HEK293 (cell line): ENCODE measurements around the gene MYO3A.
"Not testable (repeated sequence)": the region's sequence is repeated elsewhere in the genome, so short reads cannot be mapped to it uniquely, and the experiment has no call there.

Experiments
- AEBP2 ChIP-seq: fragments of 450-650 bp; formaldehyde crosslinking; IDR thresholded peaks from 2 replicates; pipeline ENCODE4 v1.5.1; 2016; ENCODE audit warnings: missing biosample characterization, missing genetic modification characterization, borderline replicate concordance
- CTCF ChIP-seq: fragments of 450-650 bp; formaldehyde crosslinking; IDR thresholded peaks from 2 replicates; pipeline ENCODE4 v1.5.1; 2016; ENCODE audit warnings: missing biosample characterization, missing genetic modification characterization
- PRDM6 ChIP-seq: fragments of 450-650 bp; formaldehyde crosslinking; IDR thresholded peaks from 2 replicates; pipeline ENCODE4 v1.5.1; 2017; ENCODE audit warnings: missing biosample characterization, missing genetic modification characterization
- SP2 ChIP-seq: fragments of 450-650 bp; formaldehyde crosslinking; IDR thresholded peaks from 2 replicates; pipeline ENCODE4 v1.5.1; 2016; ENCODE audit warnings: missing biosample characterization, missing genetic modification characterization
- ZBTB21 ChIP-seq: fragments of 450-650 bp; formaldehyde crosslinking; IDR thresholded peaks from 2 replicates; pipeline ENCODE4 v1.5.1; 2017; ENCODE audit warnings: missing biosample characterization, missing genetic modification characterization
- ZBTB49 ChIP-seq: fragments of 450-650 bp; formaldehyde crosslinking; IDR thresholded peaks from 2 replicates; pipeline ENCODE4 v1.5.1; 2016; ENCODE audit warnings: missing biosample characterization, missing genetic modification characterization, low read depth
- ZFP37 ChIP-seq: fragments of 450-650 bp; formaldehyde crosslinking; IDR thresholded peaks from 2 replicates; pipeline ENCODE4 v1.5.1; 2016; ENCODE audit warnings: missing biosample characterization, missing genetic modification characterization
- ZNF274 ChIP-seq, 2 experiments: fragments of 200-500 bp in 1 of 2; fragments of 450-650 bp in 1 of 2; sonication (Bioruptor generic) in 1 of 2; formaldehyde crosslinking in 1 of 2; IDR thresholded peaks; 2 replicates each; pipeline versions ENCODE4 v1.5.1 to v1.6.1; 2014 to 2016; ENCODE audit warnings: borderline replicate concordance in 1 of 2, inconsistent platforms in 1 of 2, low read length in 1 of 2, missing biosample characterization in 1 of 2, missing genetic modification characterization in 1 of 2
- ZSCAN30 ChIP-seq: fragments of 450-650 bp; IDR thresholded peaks from 2 replicates; pipeline ENCODE4 v1.5.1; 2018; ENCODE audit warnings: missing biosample characterization, mild to moderate bottlenecking, missing genetic modification characterization, moderate library complexity

- TF ChIP-seq SP2 (tag by site-specific recombination); ZFP37; ZNF274 (IDR thresholded peaks at IDR 0.05; ENCODE audit: low read length); ZNF274 (tag by site-specific recombination; IDR thresholded peaks at IDR 0.05; ENCODE audit: borderline replicate concordance); PRDM6 (tag by site-specific recombination); CTCF (tag by site-specific recombination); AEBP2 (tag by site-specific recombination); ZSCAN30 (tag by site-specific recombination); ZBTB49 (tag by site-specific recombination); ZBTB21: not testable (repeated sequence)
These were observed 146.9 kb downstream of the MYO3A start for GRCh38 chr10:26080971-26081370.
